ENCODE measurements around the gene TECPR2.

DNA sequence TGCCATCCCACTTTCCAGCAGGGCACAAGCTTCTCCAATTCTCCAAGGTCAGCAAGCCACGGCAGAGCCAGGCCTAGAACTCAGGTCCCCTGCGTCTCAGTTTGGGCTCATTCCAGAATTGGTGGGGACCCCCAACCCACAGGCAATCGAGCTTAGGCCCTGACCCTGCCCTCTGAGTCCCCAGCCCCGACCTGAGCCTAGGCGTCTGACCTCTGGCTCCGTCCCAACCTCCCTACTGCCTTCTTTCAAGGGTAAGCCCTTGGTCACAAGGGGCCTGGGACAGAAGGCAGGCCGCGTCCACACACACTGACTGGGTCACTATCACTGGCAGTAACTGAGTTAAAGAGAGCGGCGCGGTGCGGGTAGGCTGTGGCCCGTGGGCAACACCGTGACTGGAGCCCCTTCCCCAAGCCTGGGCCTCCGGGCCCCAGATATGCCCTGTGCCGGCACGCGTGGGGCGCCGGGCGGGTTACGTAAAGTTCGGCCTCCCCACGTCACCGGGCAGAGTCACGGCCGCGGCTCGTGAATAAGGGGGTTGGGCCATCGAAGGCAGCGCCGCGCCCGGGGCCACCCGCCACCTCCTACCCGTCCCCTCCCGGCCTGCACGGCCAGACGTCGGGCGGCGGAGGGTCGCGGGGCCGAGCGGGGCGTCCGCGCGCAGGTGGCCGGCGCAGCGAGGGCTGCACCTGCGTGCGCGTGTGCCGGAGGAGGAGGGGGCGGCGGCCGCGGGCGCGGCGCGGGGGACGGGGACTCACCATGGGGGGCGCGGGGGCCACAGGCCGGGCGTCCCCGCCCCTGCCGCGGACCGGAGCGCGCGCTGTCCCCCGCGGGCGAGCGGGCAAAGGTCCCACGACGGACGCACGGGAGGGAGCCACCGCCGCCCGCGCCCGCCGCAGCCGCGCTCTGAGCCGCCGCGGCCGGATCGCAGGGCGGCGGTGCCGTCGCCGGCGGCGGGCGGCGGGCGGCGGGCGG lies 146.3 kb downstream of the TECPR2 start:
- TF ChIP-seq POLR2A (IDR thresholded peaks at IDR 0.05; ENCODE audit: low read length) (peak; percentile 59), GATA1 (IDR thresholded peaks at IDR 0.05; ENCODE audit: low read depth, low read length) (no peak)

Data from erythroblast (primary cell).